GM12878 (cell line): ENCODE data around the gene HERC2. TPM values are rescaled to one million over a fixed set of nuclear protein-coding genes. Genes with fewer than 3 reads are reported as not detected.

Source experiments
- ATAC-seq: fragments of 200-7000 bp; cut with Tn5 transposase; 3 replicates; pipeline ENCODE4 v1.9.1; 2020; ENCODE audit warnings: mild to moderate bottlenecking, moderate library complexity
- BruUV-seq: library from RNA; stranded (reverse); fragments of 400-500 nt; replicated peaks from 2 replicates; lab custom pipeline; 2021; lab: Mats Ljungman, UMichigan
- CTCF ChIA-PET: fragments of 300-600 bp; sonication (Branson Sonifier 250); formaldehyde crosslinking; extraction: SDS; loops from one replicate; lab custom pipeline; 2021; ENCODE audit warnings: inconsistent platforms; lab: Yijun Ruan, JAX
- POLR2A ChIA-PET: fragments of 350-600 bp; formaldehyde crosslinking; extraction: SDS; loops from one replicate; lab custom pipeline; 2021; ENCODE audit warnings: inconsistent platforms; lab: Charles Lee
- RAD21 ChIA-PET: fragments of 300-600 bp; sonication (Branson Sonifier 250); formaldehyde crosslinking; loops from one replicate; lab custom pipeline; 2023; ENCODE audit warnings: antibody characterized with exemption; ENCODE audit not compliant: unreplicated experiment; lab: Charles Lee
- SMC1A ChIA-PET: fragments of 300-600 bp; sonication (Branson Sonifier 250); formaldehyde crosslinking; loops from one replicate; lab custom pipeline; 2023; ENCODE audit not compliant: unreplicated experiment, uncharacterized antibody; lab: Charles Lee
- DNase-seq: peaks from one replicate; pipeline ENCODE4 v3.0.0-alpha.2; 2011; ENCODE audit warnings: low read depth, low spot score
- FAIRE-seq: peaks from 3 replicates; lab custom pipeline; 2011; peaks lifted over from hg19 to GRCh38; lab: Jason Lieb, UNC
- H2AFZ ChIP-seq: 2 replicates; pipeline ENCODE4 v1.6.0; 2011; ENCODE audit warnings: low read depth, low read length, control low read depth; ENCODE audit not compliant: control insufficient read depth
- H3K27ac ChIP-seq: 2 replicates; pipeline ENCODE4 v1.5.1; 2011; ENCODE audit warnings: control low read depth; ENCODE audit not compliant: control insufficient read depth, insufficient read depth
- H3K27me3 ChIP-seq, 2 experiments: replicated peaks in 1 of 2; 2 replicates each; pipeline versions ENCODE4 v1.6.0 to v1.6.1; 2011; ENCODE audit warnings: low read length in 1 of 2; ENCODE audit not compliant: control insufficient read depth in 2 of 2, insufficient read depth in 2 of 2
- H3K36me3 ChIP-seq, 2 experiments: 2 replicates each; pipeline ENCODE4 v1.5.1; 2011; ENCODE audit warnings: low read length in 1 of 2; ENCODE audit not compliant: control insufficient read depth in 2 of 2, insufficient read depth in 2 of 2
- H3K4me1 ChIP-seq: 2 replicates; pipeline ENCODE4 v1.6.1; 2011; ENCODE audit warnings: mild to moderate bottlenecking, low read length, moderate library complexity, mixed read lengths; ENCODE audit not compliant: control insufficient read depth, insufficient read depth
- H3K4me2 ChIP-seq: 2 replicates; pipeline ENCODE4 v1.6.0; 2011; ENCODE audit warnings: control low read depth; ENCODE audit not compliant: control insufficient read depth, insufficient read depth
- H3K4me3 ChIP-seq: fragments of 200-600 bp; sonication (generic); 2 replicates; pipeline ENCODE4 v1.5.1; 2016
- H3K79me2 ChIP-seq: 2 replicates; pipeline ENCODE4 v1.6.0; 2011; ENCODE audit warnings: low read length; ENCODE audit not compliant: control insufficient read depth, insufficient read depth
- H3K9ac ChIP-seq: 2 replicates; pipeline ENCODE4 v1.8.0; 2011; ENCODE audit warnings: low read length, control low read depth, mixed read lengths; ENCODE audit not compliant: control insufficient read depth, insufficient read depth
- H3K9me3 ChIP-seq: replicated peaks from 3 replicates; pipeline ENCODE4 v1.5.1; 2011; ENCODE audit warnings: mild to moderate bottlenecking, low read length; ENCODE audit not compliant: control insufficient read depth, insufficient read depth
- H4K20me1 ChIP-seq: 2 replicates; pipeline ENCODE4 v1.6.0; 2011; ENCODE audit not compliant: control insufficient read depth, insufficient read depth
- BRCA1 ChIP-seq: IDR thresholded peaks from 2 replicates; pipeline ENCODE4 v1.6.1; 2011; ENCODE audit warnings: low read depth, low read length, improper control_type of control experiment
- CBX5 ChIP-seq: sonication (generic); IDR thresholded peaks from 2 replicates; pipeline ENCODE4 v1.6.1; 2016; ENCODE audit warnings: low read depth, moderate library complexity, mild to moderate bottlenecking, inconsistent platforms
- HDAC2 ChIP-seq: fragments of 200-600 bp; sonication (generic); IDR thresholded peaks from 2 replicates; pipeline ENCODE4 v1.6.1; 2017
- IRF4 ChIP-seq: IDR thresholded peaks from 2 replicates; pipeline ENCODE4 v1.6.1; 2011; ENCODE audit warnings: low read depth, low read length
- SIX5 ChIP-seq: IDR thresholded peaks from 2 replicates; pipeline ENCODE4 v1.6.1; 2011; ENCODE audit warnings: mild to moderate bottlenecking, low read depth, low read length, moderate library complexity; ENCODE audit not compliant: severe bottlenecking
- SUZ12 ChIP-seq: fragments of 200-600 bp; sonication (generic); IDR thresholded peaks from one replicate; pipeline ENCODE4 v1.6.1; 2018; ENCODE audit warnings: antibody characterized with exemption, mild to moderate bottlenecking; ENCODE audit not compliant: unreplicated experiment
- TBL1XR1 ChIP-seq: IDR thresholded peaks from 2 replicates; pipeline ENCODE4 v1.6.1; 2012; ENCODE audit warnings: low read depth, low read length, improper control_type of control experiment
- ZSCAN29 ChIP-seq: fragments of 450-650 bp; IDR thresholded peaks from 2 replicates; pipeline ENCODE4 v1.6.1; 2017; ENCODE audit warnings: mild to moderate bottlenecking, moderate library complexity
- WGBS: methylation state at CpG from one replicate; pipeline ENCODE4 v1.1.6; 2016; ENCODE audit warnings: low lambda C conversion rate; ENCODE audit not compliant: insufficient replicate concordance, insufficient coverage; ENCODE audit errors: missing lambda C conversion rate; 5-methylcytosine and 5-hydroxymethylcytosine counted together
- in situ Hi-C: fragments of 300-500 bp; cut with MboI; formaldehyde crosslinking; loops from 9 replicates; pipeline ENCODE4 v1.14.3; 2018; ENCODE audit warnings: mixed read lengths
- intact Hi-C: fragments of 100-400 bp; cut with micrococcal nuclease; formaldehyde crosslinking; loops from one replicate; pipeline ENCODE4 v1.14.2; 2022; ENCODE audit not compliant: unreplicated experiment
- polyA plus RNA-seq, 11 experiments: library from polyadenylated mRNA; depleted of rRNA in 4 of 11; unstranded in 6 of 11; stranded (reverse) in 5 of 11; fragments of >200 nt; fragmentation: Nextera tagmentation in 4 of 11; fragmentation: Illumina TruSeq in 1 of 11; extraction: Ambion mirVana in 4 of 11; extraction: Trizol in 1 of 11; gene quantifications; 1 replicate in 1 of 11; 2 replicates in 10 of 11; pipeline versions ENCODE4 v1.2.1 to v1.2.3, GENCODE V29; 2011 to 2016; ENCODE audit warnings: inconsistent platforms in 2 of 11, missing spikeins in 2 of 11, low read depth in 1 of 11
- total RNA-seq, 4 experiments: library from RNA; depleted of rRNA in 3 of 4; stranded (reverse); fragments of >200 nt in 3 of 4; fragmentation: Illumina TruSeq in 1 of 4; extraction: Trizol in 1 of 4; gene quantifications; 2 replicates each; pipeline versions ENCODE4 v1.2.1 to v1.2.3, GENCODE V29; 2013 to 2021
- TF ChIP-seq, protein P1 (sequence below): IDR thresholded peaks from 2 replicates; pipeline ENCODE4 v1.6.1; 2011; ENCODE audit warnings: borderline replicate concordance, low read depth, mild to moderate bottlenecking, moderate library complexity, low read length; ENCODE audit not compliant: insufficient read depth, poor library complexity, severe bottlenecking
- TF ChIP-seq, protein P2 (sequence below): IDR thresholded peaks from 2 replicates; pipeline ENCODE4 v1.6.1; 2012; ENCODE audit warnings: improper control_type of control experiment, low read depth, low read length; ENCODE audit not compliant: insufficient replicate concordance
- TF ChIP-seq, protein P3 (sequence below): fragments of 450-650 bp; formaldehyde crosslinking; IDR thresholded peaks from 2 replicates; pipeline ENCODE4 v1.5.0; 2022; ENCODE audit warnings: mild to moderate bottlenecking, missing genetic modification characterization

HERC2 gene
- total and polyA plus RNA-seq, 10 of the 15 experiments (the other 5 are each of a cell fraction or from before 2014, with no cell fraction given), result 6.1 to 39.0 (median 24.0) TPM

DNA sequence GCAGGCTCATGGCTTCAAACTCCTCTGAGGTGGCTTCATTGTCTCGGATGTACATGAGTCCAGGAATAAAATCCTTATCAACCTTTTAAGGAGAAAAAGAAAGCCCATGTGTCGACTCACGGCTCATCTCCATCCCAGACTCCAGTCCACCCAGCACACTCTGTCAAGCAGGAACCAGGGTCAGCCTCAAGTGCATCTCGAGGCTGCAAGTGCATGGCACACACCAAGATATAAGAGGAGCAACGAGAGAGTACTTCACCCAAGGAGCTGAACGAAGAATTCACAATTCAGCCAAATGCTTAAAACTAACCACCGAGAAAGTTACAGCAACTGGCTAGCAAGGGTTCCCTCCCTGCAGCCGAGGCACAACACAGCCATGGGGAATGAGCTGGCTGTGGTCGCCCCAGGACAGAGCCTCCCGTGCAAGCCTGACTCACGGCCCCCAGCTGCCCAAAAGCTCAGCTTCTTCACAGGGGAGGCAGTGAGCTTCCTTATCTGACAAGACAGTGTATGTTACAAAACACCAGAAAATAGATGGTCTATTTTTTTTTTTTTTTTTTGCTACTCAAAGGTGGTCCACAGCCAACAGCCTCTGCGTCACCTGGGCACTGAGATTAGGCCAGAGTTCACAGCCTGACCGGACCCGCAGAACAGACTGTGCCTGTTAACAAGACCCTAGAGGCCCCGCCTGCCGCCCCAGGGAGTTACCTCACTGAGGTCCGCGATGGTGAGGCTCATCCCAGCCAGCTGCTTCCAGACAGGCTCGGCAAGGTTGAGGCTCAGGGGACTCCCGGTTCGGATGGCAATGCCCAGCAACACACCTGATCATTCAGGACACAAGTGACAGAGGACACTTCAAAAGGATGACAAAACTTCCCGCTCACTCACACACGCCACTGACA is 207.0 kb downstream of the HERC2 start:
- Histone ChIP-seq H3K9me3 (no peaks in the 10 kb centered on the region), H3K4me1 (no peaks in the 10 kb centered on the region), H3K4me3 (no peak overlapping the region), H3K27me3 (no peaks in the 10 kb centered on the region), H3K36me3 (peaks cover 13 to 29% of the 10 kb centered on the region in 2 experiments), H3K27ac (no peak overlapping the region), H2AFZ (no peak overlapping the region), H3K79me2 (no peaks in the 10 kb centered on the region), H3K4me2 (no peak overlapping the region), H4K20me1 (no peaks in the 10 kb centered on the region), H3K9ac (no peak overlapping the region)
- intact Hi-C loops, result no loop called here
- SMC1A ChIA-PET, result no interaction called here
- in situ Hi-C loops, result loop anchor here (5.0 kb wide), 1 partner anchor 33 kb away; no protein-coding TSS in a partner anchor
- WGBS, result 97% methylated on average over 23 of the region's 23 CpGs
- RAD21 ChIA-PET, result no interaction called here
- ATAC-seq (no peak), FAIRE-seq (no peak)
- CTCF ChIA-PET, result interaction anchor here (1.6 kb wide), 1 partner anchor 11 kb away, joined by 7 read pairs; no protein-coding TSS in a partner anchor
- POLR2A ChIA-PET, result no interaction called here
- no TSS peak for BruUV-seq
- no peak for TF ChIP-seq CBX5
- TF ChIP-seq, protein P1, sequence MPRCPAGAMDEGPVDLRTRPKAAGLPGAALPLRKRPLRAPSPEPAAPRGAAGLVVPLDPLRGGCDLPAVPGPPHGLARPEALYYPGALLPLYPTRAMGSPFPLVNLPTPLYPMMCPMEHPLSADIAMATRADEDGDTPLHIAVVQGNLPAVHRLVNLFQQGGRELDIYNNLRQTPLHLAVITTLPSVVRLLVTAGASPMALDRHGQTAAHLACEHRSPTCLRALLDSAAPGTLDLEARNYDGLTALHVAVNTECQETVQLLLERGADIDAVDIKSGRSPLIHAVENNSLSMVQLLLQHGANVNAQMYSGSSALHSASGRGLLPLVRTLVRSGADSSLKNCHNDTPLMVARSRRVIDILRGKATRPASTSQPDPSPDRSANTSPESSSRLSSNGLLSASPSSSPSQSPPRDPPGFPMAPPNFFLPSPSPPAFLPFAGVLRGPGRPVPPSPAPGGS, result no peak
- TF ChIP-seq HDAC2, result no peak
- TF ChIP-seq IRF4, result no peak
- no peak for TF ChIP-seq TBL1XR1
- TF ChIP-seq, protein P2, sequence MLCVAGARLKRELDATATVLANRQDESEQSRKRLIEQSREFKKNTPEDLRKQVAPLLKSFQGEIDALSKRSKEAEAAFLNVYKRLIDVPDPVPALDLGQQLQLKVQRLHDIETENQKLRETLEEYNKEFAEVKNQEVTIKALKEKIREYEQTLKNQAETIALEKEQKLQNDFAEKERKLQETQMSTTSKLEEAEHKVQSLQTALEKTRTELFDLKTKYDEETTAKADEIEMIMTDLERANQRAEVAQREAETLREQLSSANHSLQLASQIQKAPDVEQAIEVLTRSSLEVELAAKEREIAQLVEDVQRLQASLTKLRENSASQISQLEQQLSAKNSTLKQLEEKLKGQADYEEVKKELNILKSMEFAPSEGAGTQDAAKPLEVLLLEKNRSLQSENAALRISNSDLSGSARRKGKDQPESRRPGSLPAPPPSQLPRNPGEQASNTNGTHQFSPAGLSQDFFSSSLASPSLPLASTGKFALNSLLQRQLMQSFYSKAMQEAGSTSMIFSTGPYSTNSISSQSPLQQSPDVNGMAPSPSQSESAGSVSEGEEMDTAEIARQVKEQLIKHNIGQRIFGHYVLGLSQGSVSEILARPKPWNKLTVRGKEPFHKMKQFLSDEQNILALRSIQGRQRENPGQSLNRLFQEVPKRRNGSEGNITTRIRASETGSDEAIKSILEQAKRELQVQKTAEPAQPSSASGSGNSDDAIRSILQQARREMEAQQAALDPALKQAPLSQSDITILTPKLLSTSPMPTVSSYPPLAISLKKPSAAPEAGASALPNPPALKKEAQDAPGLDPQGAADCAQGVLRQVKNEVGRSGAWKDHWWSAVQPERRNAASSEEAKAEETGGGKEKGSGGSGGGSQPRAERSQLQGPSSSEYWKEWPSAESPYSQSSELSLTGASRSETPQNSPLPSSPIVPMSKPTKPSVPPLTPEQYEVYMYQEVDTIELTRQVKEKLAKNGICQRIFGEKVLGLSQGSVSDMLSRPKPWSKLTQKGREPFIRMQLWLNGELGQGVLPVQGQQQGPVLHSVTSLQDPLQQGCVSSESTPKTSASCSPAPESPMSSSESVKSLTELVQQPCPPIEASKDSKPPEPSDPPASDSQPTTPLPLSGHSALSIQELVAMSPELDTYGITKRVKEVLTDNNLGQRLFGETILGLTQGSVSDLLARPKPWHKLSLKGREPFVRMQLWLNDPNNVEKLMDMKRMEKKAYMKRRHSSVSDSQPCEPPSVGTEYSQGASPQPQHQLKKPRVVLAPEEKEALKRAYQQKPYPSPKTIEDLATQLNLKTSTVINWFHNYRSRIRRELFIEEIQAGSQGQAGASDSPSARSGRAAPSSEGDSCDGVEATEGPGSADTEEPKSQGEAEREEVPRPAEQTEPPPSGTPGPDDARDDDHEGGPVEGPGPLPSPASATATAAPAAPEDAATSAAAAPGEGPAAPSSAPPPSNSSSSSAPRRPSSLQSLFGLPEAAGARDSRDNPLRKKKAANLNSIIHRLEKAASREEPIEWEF, result no peak
- TF ChIP-seq, protein P3, sequence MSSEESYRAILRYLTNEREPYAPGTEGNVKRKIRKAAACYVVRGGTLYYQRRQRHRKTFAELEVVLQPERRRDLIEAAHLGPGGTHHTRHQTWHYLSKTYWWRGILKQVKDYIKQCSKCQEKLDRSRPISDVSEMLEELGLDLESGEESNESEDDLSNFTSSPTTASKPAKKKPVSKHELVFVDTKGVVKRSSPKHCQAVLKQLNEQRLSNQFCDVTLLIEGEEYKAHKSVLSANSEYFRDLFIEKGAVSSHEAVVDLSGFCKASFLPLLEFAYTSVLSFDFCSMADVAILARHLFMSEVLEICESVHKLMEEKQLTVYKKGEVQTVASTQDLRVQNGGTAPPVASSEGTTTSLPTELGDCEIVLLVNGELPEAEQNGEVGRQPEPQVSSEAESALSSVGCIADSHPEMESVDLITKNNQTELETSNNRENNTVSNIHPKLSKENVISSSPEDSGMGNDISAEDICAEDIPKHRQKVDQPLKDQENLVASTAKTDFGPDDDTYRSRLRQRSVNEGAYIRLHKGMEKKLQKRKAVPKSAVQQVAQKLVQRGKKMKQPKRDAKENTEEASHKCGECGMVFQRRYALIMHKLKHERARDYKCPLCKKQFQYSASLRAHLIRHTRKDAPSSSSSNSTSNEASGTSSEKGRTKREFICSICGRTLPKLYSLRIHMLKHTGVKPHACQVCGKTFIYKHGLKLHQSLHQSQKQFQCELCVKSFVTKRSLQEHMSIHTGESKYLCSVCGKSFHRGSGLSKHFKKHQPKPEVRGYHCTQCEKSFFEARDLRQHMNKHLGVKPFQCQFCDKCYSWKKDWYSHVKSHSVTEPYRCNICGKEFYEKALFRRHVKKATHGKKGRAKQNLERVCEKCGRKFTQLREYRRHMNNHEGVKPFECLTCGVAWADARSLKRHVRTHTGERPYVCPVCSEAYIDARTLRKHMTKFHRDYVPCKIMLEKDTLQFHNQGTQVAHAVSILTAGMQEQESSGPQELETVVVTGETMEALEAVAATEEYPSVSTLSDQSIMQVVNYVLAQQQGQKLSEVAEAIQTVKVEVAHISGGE (CRISPR knock-in tag), result no peak
- TF ChIP-seq BRCA1, result no peak
- TF ChIP-seq SIX5, result no peak
- no peak for TF ChIP-seq ZSCAN29
- no peak for TF ChIP-seq SUZ12
- TF ChIP-seq, all 136 proteins: peak for 0
- DNase-seq, result no peak
